HFF-Myc (cell line): ENCODE data around the gene ATXN2L.

Source experiments
- DNase-seq: peaks from one replicate; pipeline ENCODE4 v3.0.0-alpha.2; 2011; ENCODE audit warnings: low read depth; ENCODE audit errors: extremely low read depth
- H3K4me3 ChIP-seq: replicated peaks from 2 replicates; pipeline ENCODE4 v1.5.1; 2011; ENCODE audit warnings: low read depth, mild to moderate bottlenecking, control low read depth, low read length
- CTCF ChIP-seq: IDR thresholded peaks from 2 replicates; pipeline ENCODE4 v1.5.1; 2012; ENCODE audit warnings: mild to moderate bottlenecking, low read depth, low read length, control low read depth; ENCODE audit errors: missing control alignments

The ATXN2L gene

DNA sequence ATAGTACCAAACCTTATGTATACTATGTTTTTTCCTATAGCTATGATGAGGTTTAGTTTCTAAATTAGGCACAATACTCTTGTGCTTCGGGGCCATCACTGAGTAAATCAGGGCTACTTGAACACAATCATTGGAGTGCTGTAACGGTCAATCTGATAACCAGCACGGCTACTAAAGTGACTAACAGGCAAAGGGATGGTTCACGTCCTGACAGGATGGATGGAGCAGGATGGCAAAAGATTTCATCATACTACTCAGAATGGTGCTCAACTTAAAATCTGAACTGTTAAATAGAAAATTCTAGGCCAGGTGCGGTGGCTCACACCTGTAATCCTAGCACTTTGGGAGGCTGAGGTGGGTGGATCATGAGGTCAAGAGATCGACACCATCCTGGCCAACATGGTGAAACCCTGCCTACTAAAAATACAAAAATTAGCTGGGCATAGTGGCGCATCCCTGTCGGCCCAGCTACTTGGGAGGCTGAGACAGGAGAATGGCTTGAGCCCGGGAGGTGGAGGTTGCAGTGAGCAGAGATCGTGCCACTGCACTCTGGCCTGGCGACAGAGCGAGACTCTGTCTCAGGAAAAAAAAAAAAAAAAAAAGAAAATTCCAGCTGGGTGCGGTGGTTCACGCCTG, 16.3 kb downstream of the ATXN2L start:
- no peak overlapping the region for H3K4me3 ChIP-seq
- no peak for TF ChIP-seq CTCF
- no peak for DNase-seq

DNA sequence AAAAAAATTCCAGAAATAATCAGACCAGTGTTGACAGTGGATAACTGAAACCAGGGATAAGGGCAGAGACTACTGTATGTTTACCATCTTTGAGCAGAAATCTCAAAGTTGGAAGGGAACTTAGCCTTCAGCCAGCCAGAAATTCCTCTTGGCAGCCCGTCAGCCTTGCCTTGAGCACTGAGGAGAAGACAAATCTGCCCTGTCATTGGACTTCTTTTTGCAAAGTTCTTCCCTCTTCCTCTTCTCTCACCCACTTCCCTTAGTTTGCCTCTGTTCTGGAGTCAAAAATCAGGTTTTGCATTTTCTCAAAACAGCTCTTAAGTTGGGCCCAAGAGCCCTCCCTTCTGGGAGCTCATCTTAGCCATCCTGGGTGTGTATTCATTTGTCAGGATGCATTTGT, 17.1 kb downstream of the ATXN2L start:
- no peak for DNase-seq
- H3K4me3 ChIP-seq: no peak overlapping the region
- TF ChIP-seq CTCF: no peak

- no peak overlapping the region for H3K4me3 ChIP-seq
- no peak for TF ChIP-seq CTCF
- no peak for DNase-seq
Observed at GRCh38 chr16:28842696-28843095, 19.9 kb downstream of the ATXN2L start.

DNA sequence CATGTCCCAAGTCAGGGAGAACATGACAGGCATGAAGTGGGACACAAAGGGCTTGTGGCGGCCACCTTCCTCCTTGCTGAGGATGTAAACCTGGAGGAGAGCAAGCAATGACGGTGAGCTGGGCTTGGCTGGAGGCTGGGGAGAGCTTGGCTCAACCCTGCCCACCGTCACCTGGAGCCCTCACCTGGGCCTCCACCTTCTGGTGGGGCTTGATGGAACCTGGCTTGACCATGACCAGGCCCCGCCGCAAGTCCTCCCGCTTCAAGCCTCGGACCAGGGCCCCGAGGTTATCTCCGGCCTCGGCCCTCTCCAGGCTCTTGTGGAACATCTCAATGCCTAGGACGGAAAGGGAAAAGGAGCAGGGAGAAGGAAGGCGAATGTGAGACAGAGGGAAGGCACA, 21.0 kb downstream of the ATXN2L start:
- H3K4me3 ChIP-seq: no peak overlapping the region
- no peak for TF ChIP-seq CTCF
- no peak for DNase-seq

- no peak for DNase-seq
- no peak for TF ChIP-seq CTCF
- peak overlapping the region; percentile 75 for H3K4me3 ChIP-seq
Observed at GRCh38 chr16:28844226-28844885, 21.6 kb downstream of the ATXN2L start.

GRCh38 chr16:28845293-28845692, 22.5 kb downstream of the ATXN2L start:
- H3K4me3 ChIP-seq: peak overlapping the region; percentile 75
- no peak for TF ChIP-seq CTCF
- DNase-seq: no peak

DNA sequence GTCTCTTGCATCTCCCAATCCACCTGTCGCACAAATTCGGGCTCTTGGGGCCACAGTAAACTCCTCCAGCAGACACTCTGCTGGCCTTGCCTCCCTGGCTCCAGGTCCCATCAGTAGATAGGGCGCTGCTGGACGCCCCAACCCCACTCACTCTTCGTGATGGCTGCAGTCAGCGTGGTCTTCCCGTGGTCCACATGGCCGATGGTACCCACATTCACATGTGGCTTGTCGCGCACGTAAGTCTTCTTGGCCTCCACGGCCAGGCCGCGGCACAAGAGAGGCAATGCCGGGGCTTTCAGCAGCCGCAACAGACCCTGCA, 22.9 kb downstream of the ATXN2L start:
- no peak for DNase-seq
- TF ChIP-seq CTCF: no peak
- H3K4me3 ChIP-seq: peak overlapping the region; percentile 75
